Measurements from ENCODE around the gene PDLIM4.

GRCh38 chr5:132209901-132210545 is 47.5 kb upstream of the PDLIM4 start:
- no peak for TF ChIP-seq CTCF (IDR thresholded peaks at IDR 0.05; ENCODE audit: insufficient read depth, low read length)
- no peak for TF ChIP-seq POLR2AphosphoS5 (IDR thresholded peaks at IDR 0.05; ENCODE audit: low read depth)
- TF ChIP-seq SPI1 (IDR thresholded peaks at IDR 0.05; ENCODE audit: borderline replicate concordance, low read depth) = no peak
